SU-DHL-6 (cell line): ENCODE measurements around the gene MARK3.

Experiments
- CTCF ChIP-seq: fragments of 200-600 bp; sonication (generic); IDR thresholded peaks from one replicate; pipeline ENCODE4 v1.5.1; 2017; ENCODE audit warnings: antibody characterized with exemption, mild to moderate bottlenecking, low read length, moderate library complexity; ENCODE audit not compliant: insufficient read depth, poor library complexity, severe bottlenecking
- EZH2phosphoT487 ChIP-seq: fragments of 200-600 bp; sonication (generic), shearing (Covaris generic); conservative IDR thresholded peaks from 2 replicates; pipeline ENCODE4 v1.6.1; 2018; ENCODE audit warnings: mild to moderate bottlenecking, antibody characterized with exemption, low read length, moderate library complexity, mixed read lengths

GRCh38 chr14:103398427-103399195 is 13.4 kb downstream of the MARK3 start:
- no peak for TF ChIP-seq CTCF
- TF ChIP-seq EZH2phosphoT487 = no peak
